ENCODE measurements around the gene JAM2.

The JAM2 gene

GRCh38 chr21:25717491-25718147 is 78.6 kb downstream of the JAM2 start:
- DNase-seq (ENCODE audit: low spot score) = no peak

DNA sequence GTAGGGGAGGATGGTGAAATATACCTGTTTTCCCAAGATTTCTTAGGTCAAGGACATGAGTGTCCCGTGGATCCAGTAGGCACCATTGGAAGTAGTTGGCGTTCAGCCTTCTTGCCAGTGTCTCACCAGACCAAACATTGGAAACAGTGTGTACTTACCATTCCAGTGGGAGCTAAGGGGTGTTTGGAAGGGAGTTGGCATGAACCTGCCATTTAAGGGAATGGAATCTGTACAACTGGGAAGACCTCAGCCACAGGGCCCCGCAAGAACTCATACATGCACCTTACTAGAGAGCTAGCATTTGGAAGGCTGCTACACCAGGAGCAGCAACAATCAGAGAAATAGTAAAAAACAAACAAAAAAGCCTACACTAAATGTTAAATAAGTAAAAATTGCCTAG is 82.9 kb downstream of the JAM2 start:
- DNase-seq (ENCODE audit: low spot score) = no peak

DNA sequence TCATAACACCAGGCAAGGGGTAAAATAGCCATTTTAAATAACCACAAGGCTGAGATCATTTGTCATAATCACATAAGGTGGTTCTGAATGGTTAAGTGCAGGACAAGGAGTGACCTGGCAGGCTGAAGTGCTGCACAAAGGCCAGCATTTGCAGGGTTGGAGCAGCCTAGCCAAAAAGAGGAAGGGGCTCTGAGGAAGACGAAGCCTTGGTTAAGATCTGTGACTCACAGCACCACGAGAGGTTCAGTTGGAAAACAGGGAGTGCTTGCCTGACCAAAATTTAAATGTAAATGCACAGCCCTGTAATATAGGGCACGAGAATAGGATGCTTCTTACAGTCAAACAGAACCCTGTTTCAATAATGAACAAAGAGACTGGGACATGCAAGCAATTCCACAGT is 83.6 kb downstream of the JAM2 start:
- DNase-seq (ENCODE audit: low spot score) = no peak

- DNase-seq (ENCODE audit: low spot score) = no peak
Measured at GRCh38 chr21:25732091-25732760, 93.2 kb downstream of the JAM2 start.

DNA sequence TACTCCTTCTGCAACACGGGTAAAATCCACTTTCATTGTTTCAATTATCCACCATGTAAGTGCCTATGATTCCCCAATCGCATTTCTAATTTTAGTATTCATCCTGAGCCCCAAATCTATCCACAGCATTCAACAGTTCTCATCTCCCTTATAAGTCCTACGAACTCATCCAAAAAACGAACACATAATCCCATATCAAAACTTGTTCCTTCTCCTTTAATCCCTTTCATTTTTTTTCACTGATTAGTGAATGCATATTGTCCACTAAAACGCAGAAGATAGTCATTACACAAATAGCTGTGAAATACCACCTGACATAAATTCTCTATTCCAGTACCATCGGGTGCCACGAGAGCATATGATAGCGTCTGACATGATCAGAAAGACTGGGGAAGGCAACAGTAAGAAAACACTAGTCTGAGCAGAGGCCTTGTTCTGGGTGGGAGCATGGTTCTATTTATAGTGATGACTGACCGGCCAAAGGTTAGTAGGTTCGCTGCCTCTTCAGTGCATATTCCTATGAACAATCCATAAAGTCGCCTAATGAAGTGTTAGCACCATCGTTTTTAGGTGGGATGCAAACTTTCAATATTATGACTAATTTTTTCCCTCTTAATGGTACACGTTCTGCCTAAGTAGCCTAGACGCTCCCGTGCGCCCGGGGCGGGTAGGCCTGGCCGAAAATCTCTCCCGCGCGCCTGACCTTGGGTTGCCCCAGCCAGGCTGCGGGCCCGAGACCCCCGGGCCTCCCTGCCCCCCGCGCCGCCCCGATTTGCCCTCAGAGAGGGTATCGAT is 95.0 kb downstream of the JAM2 start:
- DNase-seq (ENCODE audit: low spot score) = peak; percentile 17

DNA sequence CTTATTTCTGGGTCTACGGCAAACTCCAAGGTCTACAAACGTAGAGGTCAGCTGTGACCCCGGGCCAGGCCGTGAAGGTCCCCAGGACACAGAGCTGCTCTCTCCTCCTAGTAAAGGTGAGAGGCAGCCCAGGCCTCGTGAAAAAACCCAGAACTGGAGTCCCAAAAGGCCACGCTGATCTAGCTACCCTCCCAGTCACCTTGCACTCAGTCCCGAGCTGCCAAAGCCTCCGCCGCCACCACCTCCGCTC is 95.5 kb downstream of the JAM2 start:
- DNase-seq (ENCODE audit: low spot score) = no peak

DNA sequence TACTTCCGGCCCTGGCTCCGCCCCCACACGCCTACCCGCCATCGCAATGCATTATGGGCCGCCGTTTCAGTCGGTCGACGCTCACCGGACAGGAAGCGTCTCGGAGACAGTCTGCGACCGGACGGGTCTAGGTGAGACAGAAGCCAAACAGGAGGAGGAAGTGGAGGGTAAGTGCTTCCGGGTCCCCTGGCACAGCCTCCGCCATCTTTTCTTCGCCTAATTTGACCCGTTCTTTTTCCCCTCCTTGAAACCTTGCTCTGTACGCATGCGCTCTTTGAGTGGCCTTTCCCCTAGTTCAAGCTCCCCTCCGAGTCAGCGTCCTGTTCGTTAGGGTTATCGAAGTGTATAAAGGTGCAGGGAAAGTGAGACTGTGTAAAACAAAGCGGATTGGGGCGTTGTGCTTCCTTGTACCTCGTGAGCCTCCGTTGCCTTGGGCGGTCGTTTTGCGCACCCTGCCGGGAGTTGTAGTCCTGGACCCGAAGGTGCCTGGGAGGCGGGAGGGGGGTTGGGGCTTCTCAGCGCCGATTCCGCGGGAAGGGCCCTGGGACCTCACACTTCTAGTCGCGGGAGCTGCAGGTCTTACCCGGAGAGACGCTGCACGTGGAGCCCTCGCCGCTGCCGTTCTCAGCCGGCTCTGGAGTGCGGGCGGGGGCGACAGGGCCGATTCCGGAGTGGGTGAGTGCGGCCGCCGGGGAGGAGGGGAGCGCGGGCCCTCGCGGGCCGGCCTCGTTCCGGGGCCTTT is 96.0 kb downstream of the JAM2 start, which contains the start of the genes ATP5PF and GABPA:
TSS of gene ATP5PF (minus strand) at position 1 of the 742 bp plus-strand sequence. CDS start 5,110 bp downstream, outside the sequence.
TSS of gene GABPA (plus strand) at position 69 of the 742 bp plus-strand sequence. CDS start 6,627 bp downstream, outside the sequence.
- DNase-seq (ENCODE audit: low spot score) = peak; percentile 98

DNA sequence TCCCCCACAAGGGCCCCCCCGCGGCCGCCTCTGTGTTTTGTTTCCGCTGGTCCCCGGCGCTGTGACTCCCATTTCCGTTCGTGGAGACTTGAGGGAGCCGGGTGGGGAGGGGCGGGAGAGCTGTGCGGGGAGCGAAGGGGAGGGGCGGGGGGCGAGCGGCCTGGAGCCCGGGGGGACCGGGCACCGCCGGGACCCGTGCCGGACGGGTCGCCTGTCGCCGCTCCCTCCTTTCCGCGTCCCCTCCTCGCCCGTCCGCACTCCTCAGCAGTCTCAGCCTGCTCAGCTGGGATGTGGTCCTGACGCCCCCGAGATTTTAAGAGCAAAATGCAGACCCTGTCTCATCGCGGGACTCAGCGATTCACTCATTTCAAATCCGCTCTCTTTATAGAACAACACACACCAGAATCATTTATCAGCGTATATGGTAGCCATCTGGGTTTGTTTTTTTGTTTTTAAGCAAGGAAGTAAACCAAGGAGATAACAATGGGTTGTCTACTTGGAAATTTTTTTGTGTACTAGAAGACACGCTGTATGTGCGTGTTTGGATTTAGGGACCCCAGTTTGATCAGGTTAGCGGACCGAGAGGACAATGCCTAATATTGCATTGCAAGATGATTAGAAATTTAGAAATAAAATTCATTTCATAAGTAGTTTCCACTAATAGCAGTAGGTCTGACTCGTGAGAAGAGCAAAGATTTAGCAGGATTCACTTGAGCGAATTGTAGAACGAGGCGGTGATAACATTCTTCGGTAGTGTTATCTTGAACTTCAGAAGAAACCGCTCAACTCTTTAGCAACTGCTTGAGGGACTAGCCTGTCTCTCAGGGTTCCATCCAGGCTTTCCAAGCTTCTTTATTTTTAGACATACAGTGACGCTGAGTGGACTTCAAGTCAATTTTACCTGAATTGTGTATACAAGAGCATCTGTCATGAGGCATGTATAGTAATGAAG is 96.9 kb downstream of the JAM2 start:
- peak; percentile 89 for DNase-seq (ENCODE audit: low spot score)

- no peak for DNase-seq (ENCODE audit: low spot score)
Measured at GRCh38 chr21:25737421-25737820, 98.4 kb downstream of the JAM2 start.

DNA sequence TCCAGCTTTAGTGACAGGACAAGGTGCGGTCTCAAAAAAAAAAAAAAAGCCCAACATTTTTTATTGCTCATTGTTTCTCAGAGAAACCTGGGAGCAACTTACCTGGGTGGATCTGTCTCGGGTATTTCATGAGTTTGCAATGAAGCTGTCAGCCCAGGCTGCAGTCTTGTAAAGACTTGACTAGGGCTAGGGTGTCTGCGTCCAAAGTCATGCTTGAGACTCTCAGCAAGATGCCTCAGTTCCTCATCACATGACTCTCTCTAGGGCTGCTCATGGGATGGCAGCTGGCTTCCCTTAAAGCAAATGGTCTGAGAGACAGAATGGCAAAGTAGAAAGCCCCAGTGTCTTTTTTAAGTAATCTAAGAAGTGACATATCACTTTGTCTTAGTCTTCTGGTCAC is 103.8 kb downstream of the JAM2 start:
- DNase-seq (ENCODE audit: low spot score) = no peak

DNA sequence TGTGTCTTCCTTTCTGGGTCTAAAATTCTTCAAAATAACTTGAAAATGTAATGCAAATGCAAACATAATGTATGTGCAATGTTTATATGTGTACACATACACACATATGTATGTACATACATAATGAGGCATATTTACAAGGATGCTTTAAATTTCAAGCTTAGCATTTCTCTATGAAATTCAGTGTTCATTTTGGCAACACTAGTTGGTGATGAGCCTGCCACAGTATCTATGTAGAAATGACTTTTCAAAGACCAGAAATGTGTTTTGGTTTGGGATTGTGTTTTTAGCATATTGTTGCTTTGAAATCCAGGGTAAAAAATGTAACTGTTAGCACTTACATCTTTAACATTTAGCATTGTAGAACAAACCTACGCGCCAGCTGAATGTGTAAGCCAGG is 105.8 kb downstream of the JAM2 start:
- no peak for DNase-seq (ENCODE audit: low spot score)

GRCh38 chr21:25750085-25750484 is 111.0 kb downstream of the JAM2 start:
- DNase-seq (ENCODE audit: low spot score) = no peak

- no peak for DNase-seq (ENCODE audit: low spot score)
Measured at GRCh38 chr21:25752416-25752815, 113.4 kb downstream of the JAM2 start.

DNA sequence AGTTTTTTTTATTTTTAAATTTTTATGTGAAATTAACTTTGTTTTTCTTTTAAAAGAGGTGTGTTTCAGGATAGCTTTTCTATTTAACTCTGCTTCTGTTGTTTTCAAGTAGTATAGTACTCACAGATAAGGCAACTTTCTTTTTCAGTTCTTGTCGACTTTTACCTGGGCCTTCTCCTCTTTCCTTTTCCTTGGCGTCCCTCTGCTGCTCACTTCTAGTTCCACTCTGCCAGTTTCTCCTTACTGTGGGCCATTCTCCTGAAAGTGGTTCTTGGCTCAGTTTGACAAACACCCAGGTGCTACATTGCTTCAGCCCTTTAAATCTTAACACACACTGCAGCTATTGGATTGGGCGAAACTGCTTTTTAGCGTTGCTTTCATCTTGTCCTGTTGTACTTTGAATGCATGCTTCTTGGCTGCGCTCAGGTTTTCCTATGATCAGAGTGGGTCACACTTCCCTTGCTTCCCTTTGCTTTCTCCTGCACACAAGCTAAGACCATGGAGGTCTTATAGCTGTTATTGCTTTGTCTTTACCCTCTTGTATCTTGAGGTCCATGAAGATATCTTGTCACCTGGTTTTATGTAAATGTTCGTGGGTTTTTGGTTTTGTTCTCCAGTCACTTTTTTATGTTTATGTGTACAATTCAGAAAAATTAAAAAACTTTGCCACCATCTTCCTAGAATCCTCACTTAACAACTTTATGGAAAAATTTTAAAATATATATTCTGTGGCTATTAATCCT is 117.3 kb downstream of the JAM2 start:
- no peak for DNase-seq (ENCODE audit: low spot score)

- DNase-seq (ENCODE audit: low spot score) = no peak
Measured at GRCh38 chr21:25757531-25757930, 118.5 kb downstream of the JAM2 start.

GRCh38 chr21:25759573-25759972 is 120.5 kb downstream of the JAM2 start:
- DNase-seq (ENCODE audit: low spot score) = no peak

- DNase-seq (ENCODE audit: low spot score) = no peak
Measured at GRCh38 chr21:25760061-25760460, 121.0 kb downstream of the JAM2 start.

DNA sequence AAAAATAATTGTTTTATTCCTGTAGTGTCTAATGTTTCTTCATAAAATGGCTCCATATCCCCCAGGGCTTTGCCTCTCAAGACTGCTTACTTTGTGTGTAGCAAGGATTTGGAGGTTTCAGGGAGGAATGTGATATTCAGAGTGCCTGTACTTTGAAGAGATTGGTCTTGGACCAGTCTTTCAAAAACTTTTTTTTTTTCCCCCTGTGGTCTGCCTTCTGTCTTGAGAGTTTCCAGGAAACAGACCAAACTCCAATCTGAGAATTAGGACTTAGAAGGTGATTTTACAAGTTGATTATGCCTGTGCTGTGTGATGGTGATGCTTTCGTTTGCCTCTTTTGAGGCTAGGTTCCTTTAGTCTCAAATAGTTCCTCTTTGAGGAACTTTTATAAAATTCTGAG is 121.6 kb downstream of the JAM2 start:
- DNase-seq (ENCODE audit: low spot score) = no peak

GRCh38 chr21:25764065-25764464 is 125.0 kb downstream of the JAM2 start:
- no peak for DNase-seq (ENCODE audit: low spot score)
